ENCODE results near the gene GRK5.

The GRK5 gene

DNA sequence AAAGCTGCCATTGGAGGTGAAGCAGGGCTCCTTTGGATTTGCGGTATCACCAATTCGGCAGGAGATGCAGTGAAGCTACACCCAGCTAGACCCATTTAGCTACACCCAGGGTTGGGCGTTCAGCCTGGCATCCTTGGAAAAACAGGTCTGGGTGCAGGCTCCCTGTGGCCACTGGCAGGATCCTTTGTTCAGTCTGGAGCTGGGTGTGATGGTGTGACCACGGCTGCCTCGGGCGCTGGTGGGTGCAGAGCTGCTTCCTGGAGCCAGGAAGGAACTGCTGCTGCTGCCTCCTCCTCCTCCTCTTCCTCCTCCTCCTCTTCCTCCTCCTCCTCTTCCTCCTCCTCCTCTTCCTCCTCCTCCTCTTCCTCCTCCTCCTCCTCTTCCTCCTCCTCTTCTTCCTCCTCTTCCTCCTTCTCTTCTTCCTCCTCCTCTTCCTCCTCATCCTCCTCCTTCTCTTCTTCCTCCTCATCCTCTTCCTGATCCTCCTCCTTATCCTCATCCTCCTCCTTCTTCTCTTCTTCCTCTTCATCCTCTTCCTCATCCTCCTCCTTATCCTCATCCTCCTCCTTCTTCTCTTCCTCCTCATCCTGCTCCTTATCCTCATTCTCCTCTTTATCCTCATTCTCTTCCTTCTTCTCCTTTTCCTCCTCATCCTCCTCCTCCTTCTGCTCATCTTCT, 84.0 kb downstream of the GRK5 start:
- H3K4me1 ChIP-seq (ENCODE audit: low read length), result no peaks in the 10 kb centered on the region
- no peaks in the 10 kb centered on the region for H3K9me3 ChIP-seq (ENCODE audit: insufficient read depth, low read length)
- no peaks in the 10 kb centered on the region for H4K20me1 ChIP-seq (ENCODE audit: insufficient read depth, low read length)
- H3K4me3 ChIP-seq (ENCODE audit: low read length), result no peak overlapping the region
- no peak for TF ChIP-seq EZH2phosphoT487 (IDR thresholded peaks at IDR 0.05; ENCODE audit: low read depth)
- no peak for TF ChIP-seq CTCF (IDR thresholded peaks at IDR 0.05; ENCODE audit: low read depth, low read length)
- H3K36me3 ChIP-seq (replicated peaks; ENCODE audit: low read depth, low read length), result no peaks in the 10 kb centered on the region
- no peak overlapping the region for H3K9ac ChIP-seq (ENCODE audit: low read length)
- no peak overlapping the region for H3K27ac ChIP-seq (ENCODE audit: low read length)
- H3K79me2 ChIP-seq (ENCODE audit: low read length), result no peaks in the 10 kb centered on the region
- no peak overlapping the region for H3K4me2 ChIP-seq (ENCODE audit: low read length)
- no peaks in the 10 kb centered on the region for H3K27me3 ChIP-seq (ENCODE audit: low read depth, low read length)
- no peak overlapping the region for H2AFZ ChIP-seq (ENCODE audit: low read depth, low read length)

GRCh38 chr10:119292968-119293760, 85.8 kb downstream of the GRK5 start:
- Histone ChIP-seq H3K79me2 (ENCODE audit: low read length) (no peaks in the 10 kb centered on the region), H3K9me3 (ENCODE audit: insufficient read depth, low read length) (no peaks in the 10 kb centered on the region), H4K20me1 (ENCODE audit: insufficient read depth, low read length) (no peaks in the 10 kb centered on the region), H3K9ac (ENCODE audit: low read length) (no peak overlapping the region), H3K27me3 (ENCODE audit: low read depth, low read length) (no peaks in the 10 kb centered on the region), H3K4me1 (ENCODE audit: low read length) (no peaks in the 10 kb centered on the region), H3K27ac (ENCODE audit: low read length) (no peak overlapping the region), H2AFZ (ENCODE audit: low read depth, low read length) (no peak overlapping the region), H3K36me3 (replicated peaks; ENCODE audit: low read depth, low read length) (no peaks in the 10 kb centered on the region), H3K4me2 (ENCODE audit: low read length) (no peak overlapping the region), H3K4me3 (ENCODE audit: low read length) (no peak overlapping the region)
- TF ChIP-seq CTCF (IDR thresholded peaks at IDR 0.05; ENCODE audit: low read depth, low read length) (no peak), EZH2phosphoT487 (IDR thresholded peaks at IDR 0.05; ENCODE audit: low read depth) (no peak)

- no peaks in the 10 kb centered on the region for H3K4me1 ChIP-seq (ENCODE audit: low read length)
- no peaks in the 10 kb centered on the region for H3K36me3 ChIP-seq (replicated peaks; ENCODE audit: low read depth, low read length)
- TF ChIP-seq CTCF (IDR thresholded peaks at IDR 0.05; ENCODE audit: low read depth, low read length) (no peak), EZH2phosphoT487 (IDR thresholded peaks at IDR 0.05; ENCODE audit: low read depth) (no peak)
- H3K4me2 ChIP-seq (ENCODE audit: low read length), result no peak overlapping the region
- no peaks in the 10 kb centered on the region for H3K27me3 ChIP-seq (ENCODE audit: low read depth, low read length)
- H3K4me3 ChIP-seq (ENCODE audit: low read length), result no peak overlapping the region
- H2AFZ ChIP-seq (ENCODE audit: low read depth, low read length), result no peak overlapping the region
- H3K27ac ChIP-seq (ENCODE audit: low read length), result no peak overlapping the region
- H3K9ac ChIP-seq (ENCODE audit: low read length), result no peak overlapping the region
- no peaks in the 10 kb centered on the region for H3K79me2 ChIP-seq (ENCODE audit: low read length)
- no peaks in the 10 kb centered on the region for H4K20me1 ChIP-seq (ENCODE audit: insufficient read depth, low read length)
- H3K9me3 ChIP-seq (ENCODE audit: insufficient read depth, low read length), result no peaks in the 10 kb centered on the region
These were observed 89.3 kb downstream of the GRK5 start for GRCh38 chr10:119296703-119297102.

DNA sequence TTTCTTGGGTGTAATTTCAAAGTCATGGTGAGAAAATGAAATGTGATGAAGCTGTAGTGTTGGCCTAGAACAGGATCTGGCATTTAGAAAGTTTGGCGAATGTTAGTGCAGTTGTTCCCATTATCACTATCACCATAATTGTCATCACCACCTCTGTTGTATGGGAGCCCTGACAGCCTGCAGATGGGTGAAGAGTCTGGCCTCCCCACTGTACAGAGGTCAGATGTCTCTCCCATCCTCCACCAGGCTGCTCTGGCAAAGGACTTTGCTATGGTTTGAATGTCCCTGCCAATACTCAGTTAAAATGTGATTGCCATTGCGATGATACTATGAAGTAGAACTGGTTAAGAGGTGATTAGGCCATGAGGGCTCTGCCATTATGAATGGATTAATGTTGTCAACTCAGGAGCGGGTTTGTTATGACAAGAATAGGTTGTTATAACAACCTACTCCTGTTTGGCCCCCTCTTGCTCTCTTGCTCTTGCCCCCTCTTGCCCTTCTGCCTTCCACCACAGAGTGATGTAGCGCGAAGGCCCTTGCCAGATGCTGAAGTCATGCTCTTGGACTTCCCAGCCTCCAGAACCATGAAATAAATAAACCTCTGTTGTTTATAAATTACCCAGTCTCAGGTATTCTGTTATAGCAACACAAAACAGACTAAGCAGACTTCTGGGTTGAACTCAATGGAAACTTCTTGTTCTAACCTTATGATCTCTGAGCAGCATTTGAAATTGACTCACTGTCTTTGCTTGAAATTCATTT, 90.0 kb downstream of the GRK5 start:
- Histone ChIP-seq H3K4me2 (ENCODE audit: low read length) (no peak overlapping the region), H3K27ac (ENCODE audit: low read length) (no peak overlapping the region)
- TF ChIP-seq EZH2phosphoT487 (IDR thresholded peaks at IDR 0.05; ENCODE audit: low read depth) (no peak), CTCF (IDR thresholded peaks at IDR 0.05; ENCODE audit: low read depth, low read length) (no peak)

More for the DNA sequence above, 90.0 kb downstream of the GRK5 start:
- no peak overlapping the region for H3K9ac ChIP-seq (ENCODE audit: low read length)
- H3K79me2 ChIP-seq (ENCODE audit: low read length), result no peaks in the 10 kb centered on the region
- H3K4me3 ChIP-seq (ENCODE audit: low read length), result no peak overlapping the region
- H3K4me1 ChIP-seq (ENCODE audit: low read length), result no peaks in the 10 kb centered on the region
- no peaks in the 10 kb centered on the region for H3K36me3 ChIP-seq (replicated peaks; ENCODE audit: low read depth, low read length)
- no peak overlapping the region for H2AFZ ChIP-seq (ENCODE audit: low read depth, low read length)
- H3K27me3 ChIP-seq (ENCODE audit: low read depth, low read length), result no peaks in the 10 kb centered on the region
- H4K20me1 ChIP-seq (ENCODE audit: insufficient read depth, low read length), result no peaks in the 10 kb centered on the region
- no peaks in the 10 kb centered on the region for H3K9me3 ChIP-seq (ENCODE audit: insufficient read depth, low read length)

All from OCI-LY3 (cell line).